Breast epithelium (tissue), 4 donors: ENCODE data around the gene PCDH15. TPM values are rescaled to one million over a fixed set of nuclear protein-coding genes. Genes with fewer than 3 reads are reported as not detected.

Experiments used
- DNase-seq, 2 donors: peaks; one replicate each; pipeline ENCODE4 v3.0.0-alpha.2; 2019; ENCODE audit warnings: low spot score in 2 of 2
- H3K27ac ChIP-seq, 2 donors: fragments of 200-600 bp; sonication (generic) in 1 of 2; one replicate each; pipeline ENCODE4 v1.5.1; 2016 to 2019; ENCODE audit warnings: mild to moderate bottlenecking in 1 of 2
- H3K27me3 ChIP-seq, 2 donors: fragments of 200-600 bp; sonication (generic) in 1 of 2; one replicate each; pipeline versions ENCODE4 v1.5.1 to v1.6.0; 2017 to 2019; ENCODE audit warnings: control low read depth in 1 of 2, mild to moderate bottlenecking in 1 of 2
- H3K36me3 ChIP-seq: fragments of 200-600 bp; one replicate; pipeline ENCODE4 v1.5.1; 2019
- H3K4me1 ChIP-seq, 2 donors: fragments of 200-600 bp; sonication (generic); one replicate each; pipeline ENCODE4 v1.5.1; 2016 to 2019; ENCODE audit warnings: control low read depth in 1 of 2
- H3K4me3 ChIP-seq, 3 donors: fragments of 200-600 bp; sonication (generic); 1 replicate in 2 of 3; 2 replicates in 1 of 3; pipeline ENCODE4 v1.5.1; 2016 to 2019; ENCODE audit warnings: mild to moderate bottlenecking in 3 of 3, moderate library complexity in 2 of 3
- H3K9me3 ChIP-seq, 2 donors: fragments of 200-600 bp; sonication (generic) in 1 of 2; one replicate each; pipeline ENCODE4 v1.5.1; 2016 to 2019; ENCODE audit warnings: control low read depth in 1 of 2
- POLR2A ChIP-seq: fragments of 450-650 bp; IDR thresholded peaks from one replicate; pipeline ENCODE4 v1.6.1; 2016; ENCODE audit warnings: antibody characterized with exemption, mild to moderate bottlenecking, moderate library complexity
- POLR2AphosphoS5 ChIP-seq, 3 donors: sonication (generic); formaldehyde crosslinking; IDR thresholded peaks; one replicate each; pipeline ENCODE4 v1.6.1; 2017; ENCODE audit warnings: antibody characterized with exemption in 3 of 3
- intact Hi-C: fragments of 100-400 bp; cut with DNase I; formaldehyde crosslinking; loops from one replicate; pipeline ENCODE4 v1.15.1; 2023; ENCODE audit warnings: low total_unique reads
- total RNA-seq, 3 donors: library from RNA; depleted of rRNA; stranded (reverse); fragments of >200 nt; gene quantifications; one replicate each; pipeline ENCODE4 v1.1.0, GENCODE V29; 2016
- TF ChIP-seq, protein P1 (sequence below), 3 donors: fragments of 450-650 bp; IDR thresholded peaks; one replicate each; pipeline ENCODE4 v1.5.1; 2016 to 2017; ENCODE audit warnings: antibody characterized with exemption in 3 of 3, mild to moderate bottlenecking in 3 of 3, moderate library complexity in 3 of 3

PCDH15 gene
- total RNA-seq, 3 donors from 2014 or later = not detected

DNA sequence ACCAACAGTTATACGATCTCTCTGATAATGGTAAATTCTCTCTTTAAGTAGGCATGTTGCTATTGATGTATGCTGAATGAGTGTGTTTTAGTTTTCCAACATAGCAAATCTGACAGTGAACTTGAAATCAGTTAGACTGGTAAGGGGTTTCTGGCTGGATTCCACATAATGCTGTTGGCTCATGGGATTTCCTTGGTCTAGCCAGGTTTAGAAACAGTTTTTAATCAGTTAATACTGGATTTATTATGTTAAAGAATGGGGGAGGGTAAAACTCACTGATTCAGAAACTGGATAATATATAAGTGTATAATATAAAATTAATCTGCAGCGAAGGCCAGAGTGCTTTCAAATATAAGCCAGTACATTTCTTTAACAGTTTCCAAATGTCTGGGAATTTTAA lies 55.6 kb downstream of the PCDH15 start:
- Histone ChIP-seq H3K27ac (no peak overlapping the region), H3K27me3 (no peaks in the 10 kb centered on the region), H3K4me1 (no peaks in the 10 kb centered on the region), H3K4me3 (no peak overlapping the region), H3K36me3 (no peaks in the 10 kb centered on the region), H3K9me3 (no peaks in the 10 kb centered on the region)
- no peak for DNase-seq
- intact Hi-C loops = no loop called here
- TF ChIP-seq, protein P1, sequence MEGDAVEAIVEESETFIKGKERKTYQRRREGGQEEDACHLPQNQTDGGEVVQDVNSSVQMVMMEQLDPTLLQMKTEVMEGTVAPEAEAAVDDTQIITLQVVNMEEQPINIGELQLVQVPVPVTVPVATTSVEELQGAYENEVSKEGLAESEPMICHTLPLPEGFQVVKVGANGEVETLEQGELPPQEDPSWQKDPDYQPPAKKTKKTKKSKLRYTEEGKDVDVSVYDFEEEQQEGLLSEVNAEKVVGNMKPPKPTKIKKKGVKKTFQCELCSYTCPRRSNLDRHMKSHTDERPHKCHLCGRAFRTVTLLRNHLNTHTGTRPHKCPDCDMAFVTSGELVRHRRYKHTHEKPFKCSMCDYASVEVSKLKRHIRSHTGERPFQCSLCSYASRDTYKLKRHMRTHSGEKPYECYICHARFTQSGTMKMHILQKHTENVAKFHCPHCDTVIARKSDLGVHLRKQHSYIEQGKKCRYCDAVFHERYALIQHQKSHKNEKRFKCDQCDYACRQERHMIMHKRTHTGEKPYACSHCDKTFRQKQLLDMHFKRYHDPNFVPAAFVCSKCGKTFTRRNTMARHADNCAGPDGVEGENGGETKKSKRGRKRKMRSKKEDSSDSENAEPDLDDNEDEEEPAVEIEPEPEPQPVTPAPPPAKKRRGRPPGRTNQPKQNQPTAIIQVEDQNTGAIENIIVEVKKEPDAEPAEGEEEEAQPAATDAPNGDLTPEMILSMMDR (IDR thresholded peaks at IDR 0.05) = no peak
- no peak for TF ChIP-seq POLR2AphosphoS5 (IDR thresholded peaks at IDR 0.05)
- no peak for TF ChIP-seq POLR2A

DNA sequence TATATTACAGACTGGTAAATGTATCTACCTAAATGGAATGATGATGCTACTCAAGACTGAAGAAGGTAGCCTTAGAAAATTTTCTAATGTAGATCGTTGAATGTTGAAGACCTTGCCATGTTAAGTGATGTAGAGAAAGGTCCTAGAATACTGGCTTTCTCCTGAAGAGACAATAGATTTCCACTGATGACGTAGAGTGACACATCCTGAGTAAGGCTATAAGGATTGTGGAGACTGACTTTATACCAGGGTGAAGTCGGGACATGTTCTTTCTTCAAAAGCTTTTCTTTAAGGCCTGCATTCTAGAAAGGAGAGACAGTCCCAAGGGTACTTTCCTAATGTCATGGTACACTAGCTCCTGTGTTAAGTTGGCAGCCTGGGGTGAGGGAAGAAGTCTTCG lies 58.6 kb downstream of the PCDH15 start:
- no peak overlapping the region for H3K4me3 ChIP-seq
- intact Hi-C loops = no loop called here
- no peak overlapping the region for H3K27ac ChIP-seq
- no peak for DNase-seq
- no peak for TF ChIP-seq POLR2AphosphoS5 (IDR thresholded peaks at IDR 0.05)
- TF ChIP-seq POLR2A = no peak
- TF ChIP-seq, protein P1 (IDR thresholded peaks at IDR 0.05) = no peak
- H3K27me3 ChIP-seq = no peaks in the 10 kb centered on the region
- H3K9me3 ChIP-seq = no peaks in the 10 kb centered on the region
- no peaks in the 10 kb centered on the region for H3K4me1 ChIP-seq
- no peaks in the 10 kb centered on the region for H3K36me3 ChIP-seq

DNA sequence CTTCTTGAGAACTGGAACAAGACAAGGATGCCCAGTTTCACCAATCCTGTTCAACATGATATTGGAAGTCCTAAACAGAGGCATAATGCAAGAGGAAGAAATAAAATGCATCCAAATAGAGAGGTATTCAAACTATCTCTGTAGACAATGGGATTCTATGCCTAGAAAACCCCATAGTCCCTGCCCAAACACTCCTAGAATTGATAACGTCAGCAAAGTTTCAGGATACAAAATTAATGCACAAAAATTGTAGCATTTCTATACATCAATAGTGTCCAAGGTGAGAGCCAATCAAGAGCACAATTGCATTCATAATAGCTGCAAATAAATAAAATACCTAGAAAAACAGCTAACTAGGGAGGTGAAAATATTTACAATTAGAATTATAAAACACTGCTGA lies 72.5 kb downstream of the PCDH15 start:
- Histone ChIP-seq H3K27me3 (no peaks in the 10 kb centered on the region), H3K4me3 (no peak overlapping the region), H3K9me3 (no peaks in the 10 kb centered on the region), H3K4me1 (no peaks in the 10 kb centered on the region), H3K36me3 (no peaks in the 10 kb centered on the region), H3K27ac (no peak overlapping the region)
- TF ChIP-seq POLR2A (no peak), POLR2AphosphoS5 (IDR thresholded peaks at IDR 0.05) (no peak)
- TF ChIP-seq, protein P1 (IDR thresholded peaks at IDR 0.05) = no peak
- intact Hi-C loops = no loop called here
- DNase-seq = no peak

DNA sequence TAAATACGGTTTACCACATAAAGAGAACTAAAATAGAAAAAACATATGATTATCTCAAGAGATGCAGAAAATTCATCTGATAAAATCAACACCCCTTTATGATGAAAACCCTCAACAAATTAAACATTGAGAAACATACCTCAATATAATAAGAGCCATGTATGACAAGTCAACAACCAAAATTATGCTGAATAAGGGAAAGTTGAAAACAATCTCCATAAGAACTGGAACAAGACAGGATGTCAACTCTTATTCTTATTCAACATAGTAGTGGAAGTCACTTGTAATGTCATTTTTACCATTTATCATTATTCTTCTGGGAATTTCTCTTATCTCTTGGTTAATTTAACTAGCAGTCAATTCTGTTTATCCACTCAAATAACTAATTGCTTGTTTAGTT lies 79.0 kb downstream of the PCDH15 start:
- DNase-seq = no peak
- Histone ChIP-seq H3K27me3 (no peaks in the 10 kb centered on the region), H3K4me1 (no peaks in the 10 kb centered on the region), H3K27ac (no peak overlapping the region), H3K9me3 (no peaks in the 10 kb centered on the region), H3K4me3 (no peak overlapping the region), H3K36me3 (no peaks in the 10 kb centered on the region)
- intact Hi-C loops = no loop called here
- TF ChIP-seq POLR2A (no peak), POLR2AphosphoS5 (IDR thresholded peaks at IDR 0.05) (no peak)
- TF ChIP-seq, protein P1 (IDR thresholded peaks at IDR 0.05) = no peak

DNA sequence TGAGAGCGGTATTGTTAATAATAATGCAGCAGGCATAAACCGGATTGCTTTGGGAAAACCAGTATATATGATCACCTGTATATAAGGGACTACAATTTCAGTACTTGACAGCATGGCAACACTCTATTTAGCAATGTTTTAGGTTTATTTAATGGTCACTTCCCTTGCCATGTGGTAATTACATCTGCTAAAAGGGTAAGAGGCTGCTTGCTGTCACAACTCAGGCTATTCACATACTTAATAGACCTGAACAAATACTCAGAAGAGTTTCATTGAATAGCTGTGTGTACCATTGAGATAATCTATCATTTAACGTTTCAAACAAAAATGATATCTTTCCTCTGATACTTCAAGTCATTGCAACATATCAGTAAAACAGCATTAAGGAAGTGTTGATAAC lies 90.1 kb downstream of the PCDH15 start:
- H3K27ac ChIP-seq = no peak overlapping the region
- no peaks in the 10 kb centered on the region for H3K27me3 ChIP-seq
- H3K4me3 ChIP-seq = no peak overlapping the region
- DNase-seq = no peak
- no peaks in the 10 kb centered on the region for H3K9me3 ChIP-seq
- intact Hi-C loops = no loop called here
- H3K4me1 ChIP-seq = no peaks in the 10 kb centered on the region
- no peaks in the 10 kb centered on the region for H3K36me3 ChIP-seq
- TF ChIP-seq POLR2A (no peak), POLR2AphosphoS5 (IDR thresholded peaks at IDR 0.05) (no peak)
- TF ChIP-seq, protein P1 (IDR thresholded peaks at IDR 0.05) = no peak
